Type B pancreatic cell (in vitro differentiated cells): ENCODE results near the gene OSBP. TPM values are rescaled to one million over a fixed set of nuclear protein-coding genes. Genes with fewer than 3 reads are reported as not detected.

Experiments
- DNase-seq: peaks from one replicate; pipeline ENCODE4 v3.0.0; 2021; ENCODE audit warnings: mixed read lengths; ENCODE audit not compliant: unreplicated experiment; ENCODE audit errors: extremely low spot score
- H3K27ac Mint-ChIP-seq: 2 replicates; pipeline ENCODE4 v1.8.0; 2021; ENCODE audit warnings: mild to moderate bottlenecking, mixed read lengths
- H3K27me3 Mint-ChIP-seq: 2 replicates; pipeline ENCODE4 v1.8.0; 2021; ENCODE audit warnings: mixed read lengths
- H3K36me3 Mint-ChIP-seq: 2 replicates; pipeline ENCODE4 v1.8.0; 2021; ENCODE audit warnings: mixed read lengths
- H3K4me1 Mint-ChIP-seq: one replicate; pipeline ENCODE4 v1.8.0; 2021; ENCODE audit warnings: mixed read lengths; ENCODE audit not compliant: unreplicated experiment
- H3K4me3 Mint-ChIP-seq: 2 replicates; pipeline ENCODE4 v1.8.0; 2021; ENCODE audit warnings: mild to moderate bottlenecking, mixed read lengths
- H3K9me3 Mint-ChIP-seq: 2 replicates; pipeline ENCODE4 v1.8.0; 2021; ENCODE audit warnings: mixed read lengths
- CTCF ChIP-seq: fragments of 200-600 bp; sonication (generic); conservative IDR thresholded peaks from 2 replicates; pipeline ENCODE4 v1.5.0; 2021; ENCODE audit warnings: antibody characterized with exemption, mild to moderate bottlenecking
- total RNA-seq: library from RNA; stranded (reverse); gene quantifications from 2 replicates; pipeline ENCODE4 v1.2.1, GENCODE V29; 2021; ENCODE audit warnings: low replicate concordance

Gene OSBP
- total RNA-seq, 1 donor from 2014 or later, result 42.4 TPM

GRCh38 chr11:59615120-59615636 lies 396 bp downstream of the OSBP start:
- Mint-ChIP-seq H3K9me3 (no peaks in the 10 kb centered on the region), H3K4me3 (peak overlapping the region; percentile 96), H3K27me3 (no peaks in the 10 kb centered on the region), H3K4me1 (peaks cover 28% of the 10 kb centered on the region), H3K27ac (peak overlapping the region; percentile 93), H3K36me3 (peaks cover 3% of the 10 kb centered on the region)
- DNase-seq, result peak; percentile 70
- TF ChIP-seq CTCF, result peak; percentile 57

- Mint-ChIP-seq H3K36me3 (peaks cover 5% of the 10 kb centered on the region), H3K4me1 (peaks cover 28% of the 10 kb centered on the region), H3K27ac (peak overlapping the region; percentile 93), H3K9me3 (no peaks in the 10 kb centered on the region), H3K4me3 (peak overlapping the region; percentile 96), H3K27me3 (no peaks in the 10 kb centered on the region)
- DNase-seq, result no peak
- no peak for TF ChIP-seq CTCF
These were observed 1.1 kb downstream of the OSBP start for GRCh38 chr11:59614277-59615119.

GRCh38 chr11:59611570-59612565 lies 3.7 kb downstream of the OSBP start:
- no peak for DNase-seq
- Mint-ChIP-seq H3K27ac (peak overlapping the region; percentile 72), H3K4me1 (peaks cover 28% of the 10 kb centered on the region), H3K9me3 (no peaks in the 10 kb centered on the region), H3K27me3 (no peaks in the 10 kb centered on the region), H3K4me3 (peak overlapping the region; percentile 96), H3K36me3 (peaks cover 19% of the 10 kb centered on the region)
- TF ChIP-seq CTCF, result no peak

- no peak for DNase-seq
- Mint-ChIP-seq H3K9me3 (no peaks in the 10 kb centered on the region), H3K36me3 (peaks cover 29% of the 10 kb centered on the region), H3K4me3 (no peak overlapping the region), H3K27me3 (no peaks in the 10 kb centered on the region), H3K4me1 (peaks cover 28% of the 10 kb centered on the region), H3K27ac (no peak overlapping the region)
- TF ChIP-seq CTCF, result no peak
These were observed 5.3 kb downstream of the OSBP start for GRCh38 chr11:59610289-59610688.

- Mint-ChIP-seq H3K36me3 (peaks cover 35% of the 10 kb centered on the region), H3K27ac (no peak overlapping the region), H3K27me3 (no peaks in the 10 kb centered on the region), H3K4me1 (peaks cover 14% of the 10 kb centered on the region), H3K9me3 (no peaks in the 10 kb centered on the region), H3K4me3 (no peak overlapping the region)
- no peak for TF ChIP-seq CTCF
- no peak for DNase-seq
These were observed 7.7 kb downstream of the OSBP start for GRCh38 chr11:59607703-59608454.
